HL-60/S4 treated with retinoic acid at 250 ng/mL for 4 days and 3 days (cell line): ENCODE data around the gene RAC2.
"Not testable (repeated sequence)": the region's sequence is repeated elsewhere in the genome, so short reads cannot be mapped to it uniquely, and the experiment has no call there.

ENCODE experiments used
- in situ Hi-C: fragments of 300-500 bp; cut with MboI; formaldehyde crosslinking; loops from 2 replicates; pipeline ENCODE4 v1.7.0; 2022; ENCODE audit warnings: low sequenced_read_pairs

RAC2 gene

DNA sequence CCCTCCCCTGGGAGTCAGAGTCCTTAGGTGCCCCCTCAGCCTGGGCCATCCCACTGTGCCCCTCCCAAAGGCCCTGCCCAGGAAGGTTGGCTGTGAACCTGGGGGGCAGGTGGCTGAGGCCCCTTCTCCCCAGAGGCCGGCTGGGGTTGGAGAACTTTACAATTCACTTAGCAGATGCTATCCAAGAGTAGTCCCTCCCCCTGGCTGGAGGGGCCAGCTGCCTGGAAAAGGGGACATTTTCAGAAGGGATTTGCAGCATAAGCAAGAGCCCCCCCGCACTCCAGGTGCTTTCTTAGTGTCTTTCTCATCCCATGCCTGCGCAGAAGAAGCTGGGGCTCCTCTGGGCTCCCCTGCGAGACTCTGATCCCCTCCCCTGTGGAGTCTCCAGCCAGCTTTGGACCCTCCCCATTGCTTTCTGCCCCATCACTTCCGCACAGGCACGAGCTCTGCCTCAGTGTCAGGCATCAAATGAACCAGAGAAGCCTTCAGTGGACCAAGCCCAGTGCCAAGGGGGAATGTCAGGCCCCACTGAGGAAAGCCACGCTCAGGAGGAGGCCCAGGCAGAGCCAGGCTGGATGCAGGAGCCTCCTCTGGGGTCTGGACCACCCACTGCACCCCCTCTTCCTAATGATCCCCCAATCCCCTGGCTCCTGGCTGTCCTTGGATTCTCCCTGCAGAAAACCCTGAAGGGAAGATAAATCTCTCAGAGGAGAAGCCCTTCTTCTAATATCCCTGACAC, 35.5 kb downstream of the RAC2 start:
- in situ Hi-C loops = no loop called here

DNA sequence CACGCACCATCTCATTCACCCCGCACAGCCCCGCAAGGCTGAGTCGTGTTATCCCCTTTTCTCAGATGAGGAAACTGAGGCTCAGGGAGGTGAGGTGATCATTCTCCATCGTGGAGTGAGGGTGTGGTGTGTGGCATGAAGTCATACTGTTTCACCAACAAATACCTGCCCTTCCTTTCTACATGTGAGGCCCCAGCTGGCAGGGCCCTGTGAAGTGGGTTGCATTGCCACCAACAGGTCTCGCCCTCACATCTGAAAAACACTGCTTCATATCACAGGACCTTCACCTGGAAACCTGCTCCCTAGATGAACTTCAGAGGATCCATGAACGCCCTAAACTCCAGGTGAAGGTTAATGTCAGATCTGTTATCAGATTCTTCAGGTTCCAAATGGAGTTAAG, 36.1 kb downstream of the RAC2 start:
- in situ Hi-C loops = no loop called here

DNA sequence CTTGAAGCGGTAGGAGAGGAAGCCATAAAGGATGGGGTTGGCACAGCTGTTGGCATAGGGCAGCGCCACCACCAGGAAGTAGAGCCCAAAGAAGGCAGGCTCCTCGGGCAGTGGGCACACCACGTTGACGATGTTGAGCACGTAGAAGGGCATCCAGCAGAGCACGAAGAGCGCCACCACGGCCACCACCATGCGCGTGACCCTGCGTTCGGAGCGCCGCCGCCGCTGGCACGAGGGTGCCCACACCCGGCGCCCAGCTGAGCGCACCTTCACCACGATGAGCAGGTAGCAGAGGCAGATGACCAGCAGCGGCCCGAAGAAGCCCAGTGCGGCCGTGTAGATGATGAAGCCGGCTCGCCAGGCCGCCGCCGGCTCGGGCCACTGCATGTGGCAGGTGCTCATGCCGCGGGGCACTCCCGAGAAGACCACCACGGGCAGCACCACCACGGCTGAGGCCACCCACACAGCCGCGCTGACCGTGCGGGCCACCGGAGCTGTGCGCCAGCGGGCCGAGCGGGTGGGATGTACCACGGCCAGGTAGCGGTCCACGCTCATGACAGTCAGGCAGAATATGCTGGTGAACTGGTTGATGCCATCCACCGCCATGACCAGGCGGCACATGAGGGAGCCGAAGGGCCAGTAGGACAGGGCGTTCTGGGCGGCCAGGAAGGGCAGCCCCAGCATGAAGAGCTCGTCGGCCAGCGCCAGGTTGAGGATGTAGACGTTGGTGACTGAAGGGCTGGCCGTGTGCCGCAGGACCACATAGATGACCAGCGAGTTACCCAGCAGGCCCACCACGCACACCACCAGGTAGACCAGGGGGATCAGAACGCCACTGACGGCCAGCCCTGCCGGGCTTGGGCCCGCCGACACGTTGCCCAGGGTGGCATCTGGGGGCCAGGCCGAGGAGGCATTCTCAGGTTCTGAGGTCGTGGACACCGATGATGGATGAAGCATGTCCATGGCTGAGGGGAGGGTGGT, 36.9 kb downstream of the RAC2 start:
- in situ Hi-C loops = no loop called here

DNA sequence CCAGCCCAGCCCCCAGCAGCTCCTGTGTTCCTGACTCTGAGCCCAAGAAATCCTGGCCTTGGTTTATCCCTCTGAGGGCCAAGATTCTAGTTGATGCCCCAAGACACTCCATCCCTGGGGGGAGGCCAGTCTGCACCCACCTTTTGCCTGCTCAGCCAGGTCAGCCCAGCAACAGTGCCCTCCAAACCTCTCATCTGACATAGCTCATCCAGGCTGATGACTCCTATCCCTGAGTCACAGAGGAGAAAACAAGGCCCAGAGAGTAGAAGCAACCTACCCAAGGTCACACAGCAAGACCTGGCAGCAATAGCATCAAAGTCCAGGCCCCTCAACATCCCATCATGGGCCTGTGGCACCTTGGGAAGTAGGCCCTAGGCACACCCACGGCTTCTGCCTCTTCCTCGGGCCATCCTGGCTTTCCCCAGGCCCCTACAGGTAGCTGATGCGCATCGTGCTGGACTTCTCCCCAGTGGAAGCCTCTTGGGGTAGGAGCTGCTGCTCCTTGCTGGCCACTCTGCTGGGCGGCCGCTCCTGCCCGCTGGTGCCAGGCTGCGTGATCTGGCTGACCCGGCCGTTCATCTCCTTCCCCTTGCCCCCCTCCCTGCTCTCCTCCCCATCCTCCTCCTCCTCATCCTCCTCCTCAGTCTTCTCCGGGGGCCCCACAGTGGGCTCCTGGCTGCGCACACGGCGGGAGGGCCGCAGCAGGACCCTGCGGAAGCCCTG, 37.8 kb downstream of the RAC2 start:
- in situ Hi-C loops = no loop called here

DNA sequence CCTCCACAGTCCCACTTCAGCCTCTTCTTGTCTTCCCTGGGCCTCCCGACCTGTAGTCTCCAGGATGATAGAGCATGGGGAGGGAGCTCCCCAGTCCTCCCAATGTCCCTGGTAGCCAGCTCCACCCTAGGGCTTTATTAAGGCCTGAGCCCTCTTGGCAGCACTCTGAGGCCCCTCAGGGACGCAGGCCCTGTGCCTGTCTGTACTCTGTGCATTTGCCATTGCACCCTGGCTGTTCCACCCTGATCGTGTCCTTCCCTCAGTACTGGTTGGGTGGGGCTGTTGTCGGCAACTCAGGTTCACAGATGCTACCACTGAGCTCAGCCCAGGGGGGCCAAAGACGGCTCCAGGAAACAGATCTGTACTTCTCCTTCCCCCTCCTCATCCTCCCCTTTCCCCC, 39.0 kb downstream of the RAC2 start:
- in situ Hi-C loops = no loop called here

DNA sequence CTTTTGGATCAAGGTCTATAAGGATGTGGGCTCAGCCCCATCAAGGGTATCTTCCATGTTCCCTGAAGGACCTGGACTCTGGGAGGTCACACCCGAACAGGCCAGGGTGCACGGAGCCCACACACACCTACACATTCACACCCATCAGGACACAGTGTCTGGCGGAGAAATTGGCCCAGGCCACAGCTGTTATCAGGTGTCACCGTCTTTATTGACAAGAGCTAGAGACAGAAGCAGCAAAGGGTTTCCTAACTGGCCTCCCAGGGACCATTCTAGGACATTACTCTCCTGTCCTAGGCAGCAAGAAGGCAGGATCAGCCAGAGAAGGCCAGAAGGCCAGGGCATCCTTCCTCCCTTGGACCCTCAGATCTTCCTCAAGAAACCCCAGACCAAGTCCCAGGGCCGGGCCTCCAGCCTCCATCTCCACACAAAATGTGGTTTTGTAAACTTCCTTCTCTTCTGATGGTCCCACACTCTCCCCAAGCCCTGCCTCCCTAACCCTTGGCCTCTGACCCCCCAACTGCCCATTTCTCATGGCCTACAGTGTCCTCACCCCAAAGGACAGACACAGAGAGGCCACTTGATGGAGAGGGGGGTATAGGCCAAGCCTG, 39.9 kb downstream of the RAC2 start:
- in situ Hi-C loops = no loop called here

DNA sequence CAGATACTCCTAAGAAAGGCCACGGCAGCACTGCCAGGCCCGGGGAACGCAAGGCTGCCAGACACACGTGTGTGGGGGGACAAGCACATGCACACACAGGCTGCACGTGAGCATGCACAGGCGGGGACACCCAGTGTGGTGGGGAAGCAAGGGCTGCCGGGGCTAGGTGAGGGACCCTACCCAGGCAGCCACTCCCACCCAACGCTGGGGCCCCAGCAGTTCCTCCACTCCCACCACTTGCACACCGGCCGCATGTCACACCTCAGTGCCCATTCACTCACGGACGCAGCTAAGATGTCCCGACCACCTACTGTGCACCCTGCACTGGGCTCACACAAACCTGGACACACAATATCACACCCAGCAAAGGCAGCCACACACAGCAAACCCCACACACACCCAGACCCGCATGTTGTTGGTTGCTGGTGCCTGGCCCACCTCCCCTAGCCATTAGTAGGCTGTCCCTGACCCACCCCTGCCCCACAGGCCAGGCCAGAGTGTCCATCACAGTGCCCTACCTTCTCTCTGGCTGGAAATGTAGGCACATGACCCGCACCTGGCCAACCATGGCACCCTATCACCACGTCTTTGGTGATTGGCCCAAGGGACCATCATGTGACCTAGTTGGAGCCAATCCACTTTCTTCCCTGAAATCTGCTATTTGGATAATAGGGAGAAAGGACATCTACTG, 40.6 kb downstream of the RAC2 start:
- in situ Hi-C loops = no loop called here

DNA sequence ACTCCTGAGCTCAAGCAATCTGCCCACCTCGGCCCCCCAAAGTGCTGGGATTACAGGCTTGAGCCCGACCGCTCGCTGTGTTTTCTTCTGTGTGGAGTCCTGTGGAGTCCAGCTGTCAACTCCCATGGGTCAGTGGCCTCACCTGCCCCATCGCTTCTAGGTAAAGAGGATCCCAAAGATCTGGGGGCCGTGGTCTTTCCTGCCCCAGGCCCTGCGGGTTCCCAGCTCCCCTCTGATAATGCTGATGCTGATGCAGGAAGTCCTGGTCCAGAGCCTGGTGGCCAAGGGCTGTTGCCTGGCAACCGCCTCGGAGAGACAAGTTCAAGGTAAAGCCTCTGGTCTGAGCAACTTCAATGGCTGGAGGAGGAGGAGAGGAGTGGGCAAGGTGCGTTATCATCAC, 41.4 kb downstream of the RAC2 start:
- in situ Hi-C loops = no loop called here

DNA sequence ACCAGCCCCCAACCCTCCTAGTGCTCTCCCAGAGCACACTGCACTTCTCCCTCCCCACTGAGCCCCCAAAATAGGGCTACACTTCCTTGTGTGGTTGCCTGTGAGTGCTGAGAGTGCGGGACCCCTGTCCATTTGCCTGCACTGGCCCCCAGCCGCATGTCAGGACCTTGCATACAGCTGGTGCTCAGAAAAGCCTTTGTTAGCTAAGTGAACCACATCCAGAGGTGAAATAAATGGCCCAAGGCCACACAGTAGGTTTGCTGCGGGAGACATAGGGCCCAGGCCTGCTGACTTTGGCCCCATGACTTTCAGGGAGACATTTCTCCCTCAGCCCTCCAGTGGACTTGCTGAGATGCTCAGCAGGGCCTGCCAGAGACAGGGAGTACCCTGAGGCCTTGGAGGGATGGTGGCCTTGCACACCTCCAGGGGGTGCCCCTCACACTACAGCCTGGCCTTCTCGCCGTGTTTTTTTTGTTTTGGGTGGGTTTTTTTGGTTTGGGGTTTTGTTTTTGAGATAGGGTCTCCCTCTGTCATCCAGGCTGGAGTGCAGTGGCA, 42.0 kb downstream of the RAC2 start:
- in situ Hi-C loops = no loop called here

DNA sequence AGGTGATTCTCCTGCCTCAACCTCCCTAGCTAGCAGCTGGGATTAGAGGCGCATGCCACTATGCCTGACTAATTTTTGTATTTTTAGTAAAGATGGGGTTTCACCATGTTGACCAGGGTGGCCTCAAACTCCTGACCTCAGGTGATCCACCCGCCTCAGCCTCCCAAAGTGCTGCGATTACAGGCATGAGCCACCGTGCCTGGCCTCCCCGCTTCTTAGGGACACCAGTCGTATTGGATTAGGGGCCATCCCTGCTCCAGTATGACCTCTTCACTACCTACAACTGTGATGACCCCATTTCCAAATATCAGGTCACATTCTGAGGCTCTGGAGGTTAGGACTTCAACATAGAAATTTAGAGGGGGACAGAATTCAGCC, 42.6 kb downstream of the RAC2 start:
- in situ Hi-C loops = not testable (repeated sequence)

DNA sequence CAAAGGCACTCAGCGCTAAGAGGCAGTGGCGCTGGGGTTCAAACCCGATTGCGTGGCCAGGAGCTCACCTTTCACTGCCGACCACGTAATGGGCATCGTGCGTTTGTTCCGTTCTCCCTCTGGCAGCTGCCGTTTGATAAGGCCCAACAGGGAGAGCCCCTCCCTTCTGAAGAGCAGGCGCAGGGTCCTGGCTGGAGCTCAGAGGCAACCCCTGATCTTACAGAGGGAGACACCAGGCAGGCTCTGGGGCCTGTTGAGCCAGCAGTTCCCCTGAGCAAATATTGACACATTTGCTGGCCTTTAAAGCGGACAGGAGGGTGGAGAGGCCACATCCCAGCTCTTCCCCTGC, 44.3 kb downstream of the RAC2 start:
- in situ Hi-C loops = no loop called here

DNA sequence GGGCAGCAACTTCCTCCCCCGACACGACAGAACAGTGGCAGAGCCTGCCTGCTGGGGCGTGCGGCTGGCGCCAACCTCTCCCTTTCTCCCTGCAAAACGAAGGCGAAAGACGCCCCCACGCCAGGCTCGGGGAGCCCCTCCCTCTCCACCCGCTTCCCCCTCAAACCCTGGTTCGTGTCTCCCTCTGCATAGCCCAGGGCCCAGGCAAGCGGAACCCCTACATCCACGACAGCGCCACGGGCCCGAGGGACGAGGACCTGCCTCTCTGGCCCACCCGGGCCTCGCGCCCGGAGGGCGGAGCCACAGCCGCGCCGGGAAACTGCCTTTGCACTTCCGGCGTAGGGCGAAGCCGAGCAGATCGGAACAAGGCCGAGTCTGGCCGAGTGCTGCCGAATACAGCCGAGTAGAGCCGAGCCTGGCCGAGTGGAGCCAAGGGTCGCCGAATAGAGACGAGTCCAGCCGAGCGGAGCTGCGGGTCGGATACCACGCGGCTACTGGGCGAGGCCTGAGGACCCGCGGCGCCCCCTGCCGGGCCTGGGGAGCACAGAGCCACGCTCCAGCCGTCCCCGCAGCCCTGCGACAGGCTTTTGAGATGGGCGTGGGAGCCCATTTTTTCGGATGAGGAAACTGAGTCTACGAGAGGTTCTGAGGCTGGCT, 44.8 kb downstream of the RAC2 start:
- in situ Hi-C loops = no loop called here

DNA sequence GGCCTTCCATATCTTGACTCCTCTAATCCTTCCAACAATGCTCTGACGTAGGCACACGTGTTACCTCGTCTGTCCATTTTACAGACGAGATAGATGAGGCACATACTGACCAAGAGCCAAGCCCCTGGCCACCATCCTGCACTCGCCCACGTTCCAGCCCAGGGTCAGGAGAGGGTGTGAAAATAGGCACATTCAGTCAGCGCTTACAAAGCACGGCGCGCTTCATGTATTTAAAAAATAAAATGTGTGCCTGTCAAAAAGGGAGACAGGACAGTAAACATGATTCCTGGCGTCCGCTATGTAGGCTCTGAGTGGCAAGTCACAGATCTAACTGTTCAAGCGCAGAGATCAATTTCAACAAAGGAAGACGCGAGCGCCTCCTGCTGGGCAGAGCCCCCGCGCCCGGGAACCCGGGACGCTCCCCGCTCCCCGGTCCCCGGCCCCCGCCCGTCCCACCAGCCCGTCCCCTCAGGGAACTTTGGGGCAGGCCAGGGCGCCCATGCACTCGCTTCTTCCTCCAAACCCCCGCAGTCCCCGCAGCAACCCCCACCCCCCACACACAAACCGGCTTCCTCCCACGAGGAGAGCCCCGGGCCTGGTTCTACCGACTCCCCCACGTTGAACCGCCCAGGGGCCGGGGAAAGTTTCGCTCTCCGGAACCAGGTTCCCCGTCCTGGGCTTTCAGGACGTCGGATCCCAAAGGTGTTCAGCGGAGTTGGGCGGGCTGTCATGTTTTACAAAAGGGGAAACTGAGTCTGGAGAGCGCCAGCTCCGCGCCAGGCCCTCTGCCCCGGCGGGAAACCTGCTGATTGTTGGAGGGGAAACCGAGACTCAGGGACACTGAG, 45.6 kb downstream of the RAC2 start:
- in situ Hi-C loops = no loop called here

DNA sequence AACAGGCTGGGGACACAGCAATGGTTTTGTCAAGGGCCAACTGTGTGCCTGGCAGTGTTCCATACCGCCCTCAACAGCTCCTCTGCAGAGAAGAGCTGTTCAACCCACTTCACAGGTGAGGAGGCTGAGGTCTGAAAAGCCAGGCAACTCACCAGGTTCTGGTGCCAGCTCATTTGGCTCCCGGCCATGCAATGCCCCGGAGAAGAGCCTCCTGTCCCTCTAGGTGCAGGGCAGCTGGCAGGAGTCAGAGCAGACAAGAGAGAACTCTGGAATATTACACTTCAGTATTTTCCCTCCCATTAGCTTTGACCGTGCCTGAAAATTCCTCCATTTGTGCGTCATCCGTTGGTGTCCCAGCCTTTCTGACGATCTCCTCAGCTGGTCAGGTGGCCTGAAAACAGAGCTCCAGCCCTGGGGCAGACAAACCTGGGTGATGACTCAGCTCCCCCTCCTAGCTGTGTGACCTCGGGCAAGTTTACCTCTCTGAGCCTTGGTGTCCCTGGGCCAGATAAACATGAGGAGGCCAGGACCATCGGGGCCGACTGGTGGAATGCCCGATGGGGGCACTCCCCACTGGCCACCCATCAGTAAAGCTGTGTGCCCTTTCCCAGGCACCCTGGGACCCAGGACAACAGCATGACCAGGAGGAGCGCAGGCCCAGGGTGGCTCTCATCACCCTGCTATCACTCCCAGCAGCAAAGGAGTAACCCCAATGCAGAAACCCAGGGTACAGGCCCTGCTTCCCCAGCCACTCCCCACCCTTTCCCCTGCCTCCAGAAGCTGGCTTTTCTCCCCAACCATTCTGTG, 46.4 kb downstream of the RAC2 start:
- in situ Hi-C loops = no loop called here

DNA sequence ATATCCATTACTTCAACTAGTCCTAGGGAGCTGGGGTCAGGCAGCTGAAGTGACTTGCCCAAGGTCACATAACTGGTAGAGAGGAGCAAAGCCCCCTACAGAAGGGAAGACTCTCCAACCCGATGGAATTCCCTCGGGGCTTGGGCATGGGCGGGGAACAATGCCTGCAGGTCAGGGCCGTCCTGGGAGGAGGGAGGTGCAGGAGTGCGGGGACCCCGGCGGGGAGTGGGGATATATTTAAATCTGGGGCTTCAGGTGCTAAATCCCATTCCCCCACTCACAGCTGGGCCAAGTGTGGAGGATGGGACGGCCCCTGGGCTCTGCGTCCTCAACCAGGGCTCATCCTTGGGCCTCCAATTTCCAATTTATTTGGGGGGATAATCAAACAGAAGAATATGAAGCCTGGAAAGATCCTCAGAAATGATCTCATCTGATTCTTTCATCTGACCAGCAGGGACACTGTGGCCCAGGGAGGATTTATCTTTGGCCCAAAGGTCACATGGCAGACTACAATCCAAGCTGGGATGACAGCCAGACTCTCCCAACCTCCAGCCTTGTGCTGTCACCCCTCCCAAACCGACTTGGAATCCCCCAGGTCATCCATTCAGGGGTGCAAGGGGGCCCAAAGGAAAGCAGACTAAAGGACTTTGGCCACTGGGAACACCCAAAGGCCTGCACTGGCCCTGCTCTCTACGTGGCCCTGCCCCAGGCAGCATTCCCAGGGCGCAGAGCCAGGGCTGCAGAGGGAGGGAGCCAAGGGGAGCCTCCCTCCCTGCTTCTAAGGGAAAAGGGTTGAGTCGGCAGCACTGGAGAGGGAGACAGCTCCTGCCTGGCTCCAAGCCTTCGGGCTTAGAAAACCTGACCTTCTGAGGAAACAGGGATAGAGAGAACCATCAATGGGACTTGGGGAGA, 47.3 kb downstream of the RAC2 start:
- in situ Hi-C loops = no loop called here

DNA sequence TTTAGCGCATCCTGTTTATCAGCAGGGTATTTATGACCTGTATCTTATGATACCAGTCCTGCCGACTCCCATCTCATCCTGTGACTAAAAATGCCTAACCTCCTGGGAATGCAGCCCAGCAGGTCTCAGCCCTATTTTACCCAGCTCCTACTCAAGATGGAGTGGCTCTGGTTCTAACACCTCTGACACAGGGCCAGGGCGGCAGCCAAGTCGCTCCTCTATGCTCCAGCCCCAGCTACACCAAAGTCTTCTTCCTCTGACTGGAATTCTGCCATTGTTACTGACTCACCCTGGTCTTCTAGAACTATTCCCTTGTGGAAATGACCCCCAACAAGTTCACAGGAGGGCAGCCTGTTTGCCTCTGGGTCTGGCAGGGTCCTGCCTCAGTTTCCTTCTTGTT, 48.1 kb downstream of the RAC2 start:
- in situ Hi-C loops = no loop called here

DNA sequence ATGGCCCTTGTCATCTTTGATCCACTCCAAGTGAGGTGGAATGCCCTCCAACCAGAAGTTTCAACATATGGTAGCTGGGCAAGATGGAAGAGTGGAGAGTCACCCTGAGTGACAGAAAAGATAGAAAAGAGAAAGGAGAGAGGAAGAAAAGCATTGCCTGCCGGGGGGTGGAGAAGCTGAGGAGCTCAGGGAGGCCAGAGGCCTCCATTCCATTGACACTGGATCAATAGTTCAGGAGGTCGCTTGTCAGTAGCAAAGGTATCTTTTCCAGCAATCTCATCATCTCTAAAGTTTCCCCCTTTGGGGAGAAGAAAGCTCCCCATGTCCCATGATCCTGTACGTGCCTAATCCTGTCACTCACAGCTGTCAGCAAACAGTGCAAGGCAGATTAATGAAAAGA, 49.3 kb downstream of the RAC2 start:
- in situ Hi-C loops = no loop called here
